Keratinocyte (primary cell): ENCODE data around the gene SURF1. TPM values are rescaled to one million over a fixed set of nuclear protein-coding genes. Genes with fewer than 3 reads are reported as not detected.

Experiments used
- DNase-seq: peaks from one replicate; pipeline ENCODE4 v3.0.0-alpha.2; 2011; ENCODE audit warnings: low read depth, missing footprints, low spot score
- FAIRE-seq: peaks from 2 replicates; lab custom pipeline; 2011; peaks lifted over from hg19 to GRCh38; lab: Jason Lieb, UNC
- H2AFZ ChIP-seq: 2 replicates; pipeline ENCODE4 v1.6.0; 2012; ENCODE audit warnings: low read length, control low read depth, inconsistent platforms; ENCODE audit not compliant: control insufficient read depth
- H3K27ac ChIP-seq: 2 replicates; pipeline ENCODE4 v1.5.1; 2011; ENCODE audit warnings: low read length; ENCODE audit not compliant: control insufficient read depth, insufficient read depth
- H3K27me3 ChIP-seq: 3 replicates; pipeline ENCODE4 v1.6.0; 2011; ENCODE audit warnings: low read length; ENCODE audit not compliant: control insufficient read depth, insufficient read depth; ENCODE audit errors: extremely low read depth
- H3K36me3 ChIP-seq, 2 experiments: 2 replicates in 1 of 2; 3 replicates in 1 of 2; pipeline ENCODE4 v1.5.1; 2011; ENCODE audit warnings: low read length in 2 of 2, mild to moderate bottlenecking in 1 of 2; ENCODE audit not compliant: control insufficient read depth in 2 of 2, insufficient read depth in 2 of 2; ENCODE audit errors: extremely low read depth in 1 of 2
- H3K4me1 ChIP-seq: 3 replicates; pipeline ENCODE4 v1.5.1; 2011; ENCODE audit warnings: low read length; ENCODE audit not compliant: control insufficient read depth, insufficient read depth; ENCODE audit errors: extremely low read depth
- H3K4me2 ChIP-seq: 3 replicates; pipeline ENCODE4 v1.6.0; 2011; ENCODE audit warnings: low read depth, low read length; ENCODE audit not compliant: control insufficient read depth, insufficient read depth; ENCODE audit errors: extremely low read depth
- H3K4me3 ChIP-seq, 3 experiments: fragments of 200-600 bp in 1 of 3; sonication (generic) in 1 of 3; 2 replicates in 2 of 3; 3 replicates in 1 of 3; pipeline ENCODE4 v1.5.1; 2011 to 2016; ENCODE audit warnings: low read length in 3 of 3, mild to moderate bottlenecking in 3 of 3, control low read depth in 2 of 3, inconsistent platforms in 1 of 3, low read depth in 1 of 3, mixed read lengths in 1 of 3, mixed run types in 1 of 3, moderate library complexity in 1 of 3; ENCODE audit not compliant: control insufficient read depth in 2 of 3, insufficient read depth in 2 of 3; ENCODE audit errors: extremely low read depth in 1 of 3
- H3K79me2 ChIP-seq: 2 replicates; pipeline ENCODE4 v1.6.0; 2012; ENCODE audit warnings: low read length; ENCODE audit not compliant: control insufficient read depth, insufficient read depth
- H3K9ac ChIP-seq: 3 replicates; pipeline ENCODE4 v1.6.0; 2011; ENCODE audit warnings: low read length; ENCODE audit not compliant: control insufficient read depth, insufficient read depth; ENCODE audit errors: extremely low read depth
- H3K9me1 ChIP-seq: 3 replicates; pipeline ENCODE4 v1.6.0; 2011; ENCODE audit warnings: low read length; ENCODE audit not compliant: control insufficient read depth, insufficient read depth; ENCODE audit errors: extremely low read depth
- H3K9me3 ChIP-seq: 2 replicates; pipeline ENCODE4 v1.5.1; 2012; ENCODE audit warnings: low read depth, low read length; ENCODE audit not compliant: control insufficient read depth
- H4K20me1 ChIP-seq: 3 replicates; pipeline ENCODE4 v1.6.0; 2011; ENCODE audit warnings: low read length; ENCODE audit not compliant: control insufficient read depth, insufficient read depth; ENCODE audit errors: extremely low read depth
- EZH2 ChIP-seq: IDR thresholded peaks from one replicate; pipeline ENCODE4 v1.6.1; 2012; ENCODE audit warnings: inconsistent platforms, mild to moderate bottlenecking, low read length, moderate library complexity
- dilution Hi-C: fragments of 300-500 bp; cut with MboI; formaldehyde crosslinking; loops from one replicate; pipeline ENCODE4 v1.7.0; 2020; ENCODE audit warnings: low sequenced_read_pairs; ENCODE audit not compliant: extremely low pct_ligation_motif_present
- polyA plus RNA-seq, 5 experiments: library from polyadenylated mRNA; depleted of rRNA in 3 of 5; stranded (reverse) in 3 of 5; stranded (forward) in 1 of 5; unstranded in 1 of 5; fragments of >200 nt; gene quantifications; 1 replicate in 1 of 5; 2 replicates in 3 of 5; 3 replicates in 1 of 5; pipeline versions ENCODE4 v1.2.1 to v1.2.3, GENCODE V29; 2011 to 2012; ENCODE audit warnings: missing spikeins in 2 of 5, low read depth in 1 of 5, low replicate concordance in 1 of 5
- TF ChIP-seq, protein P1 (sequence below), 3 experiments: IDR thresholded peaks in 1 of 3; conservative IDR thresholded peaks in 1 of 3; optimal IDR thresholded peaks in 1 of 3; 2 replicates in 2 of 3; 3 replicates in 1 of 3; pipeline versions ENCODE3 to v1.5.1; 2011; ENCODE audit warnings: low read length in 3 of 3, mild to moderate bottlenecking in 3 of 3, moderate library complexity in 2 of 3, control low read depth in 1 of 3, inconsistent platforms in 1 of 3; ENCODE audit not compliant: insufficient read depth in 2 of 3; ENCODE audit errors: extremely low read depth in 1 of 3

SURF1 gene
- polyA plus RNA-seq, 1 donor (not counting 4 experiments of a cell fraction or from before 2014, with no cell fraction given), result 31.1 TPM

DNA sequence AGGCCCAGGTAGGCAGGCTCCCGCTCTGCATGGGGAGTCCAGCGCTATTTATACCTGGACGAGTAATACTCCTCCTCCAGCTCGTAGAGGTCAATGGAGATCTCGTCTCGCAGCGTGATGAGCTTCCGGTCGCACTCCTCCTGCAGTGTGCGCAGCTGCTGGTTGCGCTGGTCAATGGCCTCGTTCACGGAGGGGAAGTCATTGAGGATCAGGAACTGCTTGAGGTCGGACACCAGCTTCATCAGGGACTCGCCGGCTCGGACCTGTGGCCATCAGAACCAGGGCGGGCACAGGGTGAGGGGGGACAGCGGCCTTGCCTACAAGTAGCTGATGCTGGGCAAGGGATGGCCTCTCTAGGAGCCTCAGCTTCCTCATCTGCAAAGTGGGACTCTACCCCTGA, 12.2 kb downstream of the SURF1 start:
- no peak overlapping the region for H3K4me2 ChIP-seq
- H3K36me3 ChIP-seq, result peaks cover 44 to 60% of the 10 kb centered on the region in 2 experiments
- no peaks in the 10 kb centered on the region for H3K27me3 ChIP-seq
- no peak overlapping the region for H3K4me3 ChIP-seq
- no peaks in the 10 kb centered on the region for H3K9me3 ChIP-seq
- H3K27ac ChIP-seq, result no peak overlapping the region
- H3K9me1 ChIP-seq, result no peaks in the 10 kb centered on the region
- H3K9ac ChIP-seq, result no peak overlapping the region
- peaks cover 8% of the 10 kb centered on the region for H3K4me1 ChIP-seq
- TF ChIP-seq EZH2, result no peak
- TF ChIP-seq, protein P1, sequence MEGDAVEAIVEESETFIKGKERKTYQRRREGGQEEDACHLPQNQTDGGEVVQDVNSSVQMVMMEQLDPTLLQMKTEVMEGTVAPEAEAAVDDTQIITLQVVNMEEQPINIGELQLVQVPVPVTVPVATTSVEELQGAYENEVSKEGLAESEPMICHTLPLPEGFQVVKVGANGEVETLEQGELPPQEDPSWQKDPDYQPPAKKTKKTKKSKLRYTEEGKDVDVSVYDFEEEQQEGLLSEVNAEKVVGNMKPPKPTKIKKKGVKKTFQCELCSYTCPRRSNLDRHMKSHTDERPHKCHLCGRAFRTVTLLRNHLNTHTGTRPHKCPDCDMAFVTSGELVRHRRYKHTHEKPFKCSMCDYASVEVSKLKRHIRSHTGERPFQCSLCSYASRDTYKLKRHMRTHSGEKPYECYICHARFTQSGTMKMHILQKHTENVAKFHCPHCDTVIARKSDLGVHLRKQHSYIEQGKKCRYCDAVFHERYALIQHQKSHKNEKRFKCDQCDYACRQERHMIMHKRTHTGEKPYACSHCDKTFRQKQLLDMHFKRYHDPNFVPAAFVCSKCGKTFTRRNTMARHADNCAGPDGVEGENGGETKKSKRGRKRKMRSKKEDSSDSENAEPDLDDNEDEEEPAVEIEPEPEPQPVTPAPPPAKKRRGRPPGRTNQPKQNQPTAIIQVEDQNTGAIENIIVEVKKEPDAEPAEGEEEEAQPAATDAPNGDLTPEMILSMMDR (optimal IDR thresholded peaks at IDR 0.05 in 1 of 3, IDR thresholded peaks at IDR 0.05 in 1 of 3, conservative IDR thresholded peaks at IDR 0.05 in 1 of 3; ENCODE audit: extremely low read depth in 1 of 3, insufficient read depth in 2 of 3, low read length in 3 of 3), result no peak
- no peak for FAIRE-seq
- peaks cover 3% of the 10 kb centered on the region for H4K20me1 ChIP-seq
- DNase-seq, result no peak
- no peak overlapping the region for H2AFZ ChIP-seq
- dilution Hi-C loops, result no loop called here
- H3K79me2 ChIP-seq, result peaks cover 33% of the 10 kb centered on the region

DNA sequence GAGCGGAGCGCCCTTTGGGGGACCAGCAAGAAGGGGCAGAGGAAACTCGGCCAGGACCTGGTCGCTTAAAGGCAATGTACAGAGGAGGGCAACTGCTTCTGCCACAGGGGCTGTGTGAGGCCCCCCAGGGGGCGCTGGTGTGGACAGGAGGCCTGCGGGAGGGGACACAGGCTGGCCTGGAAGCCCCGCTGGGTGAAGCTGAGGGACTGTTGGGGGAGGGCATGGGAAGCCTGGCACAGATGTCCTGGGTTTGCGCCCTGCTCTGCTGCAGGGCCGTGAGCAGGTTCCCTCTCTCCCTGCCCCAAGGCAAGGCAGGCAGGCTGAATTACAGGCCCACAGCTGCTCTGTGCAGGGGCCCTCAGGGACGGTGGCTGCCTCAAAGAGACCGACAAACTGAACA, 13.7 kb downstream of the SURF1 start:
- no peak overlapping the region for H3K4me2 ChIP-seq
- H3K36me3 ChIP-seq, result peaks cover 45 to 56% of the 10 kb centered on the region in 2 experiments
- no peak overlapping the region for H2AFZ ChIP-seq
- H3K9me1 ChIP-seq, result no peaks in the 10 kb centered on the region
- TF ChIP-seq EZH2, result no peak
- TF ChIP-seq, protein P1 (optimal IDR thresholded peaks at IDR 0.05 in 1 of 3, IDR thresholded peaks at IDR 0.05 in 1 of 3, conservative IDR thresholded peaks at IDR 0.05 in 1 of 3; ENCODE audit: extremely low read depth in 1 of 3, insufficient read depth in 2 of 3, low read length in 3 of 3), result no peak
- no peak overlapping the region for H3K27ac ChIP-seq
- dilution Hi-C loops, result no loop called here
- no peak overlapping the region for H3K9ac ChIP-seq
- H3K27me3 ChIP-seq, result no peaks in the 10 kb centered on the region
- H3K4me1 ChIP-seq, result peaks cover 7% of the 10 kb centered on the region
- peaks cover 22% of the 10 kb centered on the region for H3K79me2 ChIP-seq
- no peak for DNase-seq
- FAIRE-seq, result no peak
- no peak overlapping the region for H3K4me3 ChIP-seq
- peaks cover 3% of the 10 kb centered on the region for H4K20me1 ChIP-seq
- no peaks in the 10 kb centered on the region for H3K9me3 ChIP-seq
